HG02610 (cell line): ENCODE results near the gene ARTN.

ENCODE experiments used
- ATAC-seq: cut with Tn5 transposase; IDR thresholded peaks from one replicate; pipeline ENCODE4 v1.9.1; 2021; ENCODE audit warnings: mild to moderate bottlenecking, moderate library complexity; ENCODE audit not compliant: unreplicated experiment

ARTN gene

GRCh38 chr1:43921022-43921421 is 12.6 kb upstream of the ARTN start:
- ATAC-seq: no peak

GRCh38 chr1:43924516-43924915 is 9.1 kb upstream of the ARTN start:
- ATAC-seq: no peak

GRCh38 chr1:43925846-43926245 is 7.8 kb upstream of the ARTN start:
- no peak for ATAC-seq

- ATAC-seq: no peak
Measured at GRCh38 chr1:43930168-43930948, 3.2 kb upstream of the ARTN start.

GRCh38 chr1:43930949-43931275 is 2.7 kb upstream of the ARTN start:
- no peak for ATAC-seq

GRCh38 chr1:43931711-43932660 is 1.6 kb upstream of the ARTN start:
- ATAC-seq: no peak

- ATAC-seq: no peak
Measured at GRCh38 chr1:43932786-43933385, 715 bp upstream of the ARTN start.

DNA sequence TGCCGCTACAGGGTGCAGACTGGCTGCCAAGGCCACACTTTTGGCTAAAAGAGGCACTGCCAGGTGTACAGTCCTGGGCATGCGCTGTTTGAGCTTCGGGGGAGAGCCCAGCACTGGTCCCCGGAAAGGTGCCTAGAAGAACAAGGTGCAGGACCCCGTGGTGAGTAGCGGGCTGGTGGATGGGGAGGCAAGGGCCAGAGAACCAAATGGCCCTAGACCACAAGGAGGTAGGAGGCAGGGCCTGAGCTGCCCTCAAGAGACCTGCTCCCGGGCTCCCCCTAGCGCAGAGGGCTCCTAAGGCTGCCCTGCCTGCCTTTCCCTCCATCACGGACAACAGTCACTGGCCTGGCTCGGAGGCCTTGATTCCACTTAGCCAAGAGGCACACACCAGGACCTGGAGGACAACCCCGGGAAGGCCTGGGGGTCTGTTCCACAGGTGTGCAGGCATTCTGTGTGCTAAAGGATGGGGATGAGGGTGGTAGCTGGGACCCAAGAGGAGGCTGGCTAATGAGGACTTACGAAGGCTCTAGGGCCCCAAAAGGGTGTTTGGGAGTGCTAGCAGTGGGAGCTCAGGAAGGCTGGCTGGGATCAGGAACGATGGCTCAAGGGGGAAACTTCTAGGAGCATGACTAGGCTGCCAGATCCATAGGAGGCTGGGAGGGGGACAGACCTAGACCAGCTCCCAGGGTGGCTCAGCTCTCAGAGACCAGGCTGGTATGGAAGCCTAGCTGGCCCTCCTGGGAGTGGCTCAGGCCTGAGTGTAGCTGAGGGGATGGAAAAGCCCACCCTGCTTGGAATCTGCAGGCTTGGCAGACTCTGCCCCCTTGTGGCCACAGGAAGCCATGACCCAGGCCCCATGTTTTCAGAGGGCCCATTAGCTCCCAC is 742 bp downstream of the ARTN start:
- no peak for ATAC-seq

DNA sequence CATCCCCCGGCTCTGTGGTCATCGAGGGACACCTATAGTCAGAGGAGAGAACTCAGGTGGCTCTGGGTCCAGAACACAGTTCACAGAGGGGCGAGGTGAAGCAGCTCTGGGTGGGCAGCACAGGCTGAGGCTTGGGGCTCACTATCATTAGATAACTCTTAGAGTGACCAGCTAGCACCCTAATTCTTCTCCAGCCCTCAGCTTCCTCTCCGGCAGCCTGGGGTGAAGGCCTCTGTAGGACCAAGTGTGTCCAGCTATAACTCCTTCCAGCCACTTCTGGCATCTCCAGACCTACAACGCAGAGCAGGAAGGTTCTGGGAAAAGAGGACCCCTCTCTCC is 1.4 kb downstream of the ARTN start:
- no peak for ATAC-seq

DNA sequence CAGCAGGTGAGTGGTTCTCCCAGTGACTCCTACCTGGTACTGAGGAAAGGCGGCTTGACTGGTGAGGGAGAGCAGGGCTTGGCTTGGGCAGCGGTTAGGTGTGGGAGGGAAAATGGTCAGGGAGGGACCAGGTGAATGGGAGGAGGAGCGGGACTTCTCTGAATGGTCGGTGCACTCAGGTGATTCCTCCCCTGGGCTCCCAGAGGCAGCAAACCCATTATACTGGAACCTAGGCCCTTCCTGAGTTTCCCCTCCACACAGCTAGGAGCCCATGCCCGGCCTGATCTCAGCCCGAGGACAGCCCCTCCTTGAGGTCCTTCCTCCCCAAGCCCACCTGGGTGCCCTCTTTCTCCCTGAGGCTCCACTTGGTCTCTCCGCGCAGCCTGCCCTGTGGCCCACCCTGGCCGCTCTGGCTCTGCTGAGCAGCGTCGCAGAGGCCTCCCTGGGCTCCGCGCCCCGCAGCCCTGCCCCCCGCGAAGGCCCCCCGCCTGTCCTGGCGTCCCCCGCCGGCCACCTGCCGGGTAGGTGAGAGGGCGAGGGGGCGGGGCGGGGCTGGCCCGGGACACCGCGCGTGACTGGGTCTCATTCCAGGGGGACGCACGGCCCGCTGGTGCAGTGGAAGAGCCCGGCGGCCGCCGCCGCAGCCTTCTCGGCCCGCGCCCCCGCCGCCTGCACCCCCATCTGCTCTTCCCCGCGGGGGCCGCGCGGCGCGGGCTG is 2.3 kb downstream of the ARTN start:
- no peak for ATAC-seq

DNA sequence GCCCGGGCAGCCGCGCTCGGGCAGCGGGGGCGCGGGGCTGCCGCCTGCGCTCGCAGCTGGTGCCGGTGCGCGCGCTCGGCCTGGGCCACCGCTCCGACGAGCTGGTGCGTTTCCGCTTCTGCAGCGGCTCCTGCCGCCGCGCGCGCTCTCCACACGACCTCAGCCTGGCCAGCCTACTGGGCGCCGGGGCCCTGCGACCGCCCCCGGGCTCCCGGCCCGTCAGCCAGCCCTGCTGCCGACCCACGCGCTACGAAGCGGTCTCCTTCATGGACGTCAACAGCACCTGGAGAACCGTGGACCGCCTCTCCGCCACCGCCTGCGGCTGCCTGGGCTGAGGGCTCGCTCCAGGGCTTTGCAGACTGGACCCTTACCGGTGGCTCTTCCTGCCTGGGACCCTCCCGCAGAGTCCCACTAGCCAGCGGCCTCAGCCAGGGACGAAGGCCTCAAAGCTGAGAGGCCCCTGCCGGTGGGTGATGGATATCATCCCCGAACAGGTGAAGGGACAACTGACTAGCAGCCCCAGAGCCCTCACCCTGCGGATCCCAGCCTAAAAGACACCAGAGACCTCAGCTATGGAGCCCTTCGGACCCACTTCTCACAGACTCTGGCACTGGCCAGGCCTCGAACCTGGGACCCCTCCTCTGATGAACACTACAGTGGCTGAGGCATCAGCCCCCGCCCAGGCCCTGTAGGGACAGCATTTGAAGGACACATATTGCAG is 3.0 kb downstream of the ARTN start:
- no peak for ATAC-seq

- no peak for ATAC-seq
Measured at GRCh38 chr1:43937179-43937865, 3.7 kb downstream of the ARTN start.

GRCh38 chr1:43938383-43938782 is 4.8 kb downstream of the ARTN start:
- no peak for ATAC-seq

DNA sequence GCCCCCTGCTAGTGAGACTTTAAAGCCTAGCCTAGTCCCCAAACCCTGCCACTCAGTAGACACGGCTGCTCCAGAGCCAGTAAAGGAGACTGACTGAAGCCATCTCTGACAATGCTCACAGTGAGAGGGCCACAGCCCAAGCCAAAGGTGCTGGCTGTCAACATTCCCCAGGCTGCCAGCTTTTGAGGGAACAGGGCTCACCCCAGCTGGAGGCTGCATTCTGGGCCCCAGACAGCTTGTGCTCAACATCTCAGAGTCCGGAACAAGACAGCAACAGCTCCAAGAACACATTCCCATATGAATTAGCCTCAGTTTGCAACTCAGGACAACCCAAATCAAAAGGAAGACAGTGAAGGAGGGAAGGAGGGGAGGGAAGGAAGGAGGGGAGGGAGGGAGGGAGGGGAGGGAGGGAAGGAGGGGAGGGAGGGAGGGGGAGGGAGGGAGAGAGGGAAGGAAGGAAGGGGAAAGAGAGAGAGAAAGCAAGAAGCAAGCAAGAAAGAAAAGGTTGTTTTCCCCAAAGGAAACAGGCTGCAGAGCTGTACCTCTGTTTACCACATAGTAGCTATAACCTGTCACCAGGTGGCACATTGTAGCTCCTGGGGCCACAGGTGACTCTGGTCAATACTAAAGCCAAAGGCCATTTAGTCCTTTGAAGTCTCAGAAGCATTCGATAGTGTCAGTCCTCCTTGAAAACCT is 5.4 kb downstream of the ARTN start:
- no peak for ATAC-seq

DNA sequence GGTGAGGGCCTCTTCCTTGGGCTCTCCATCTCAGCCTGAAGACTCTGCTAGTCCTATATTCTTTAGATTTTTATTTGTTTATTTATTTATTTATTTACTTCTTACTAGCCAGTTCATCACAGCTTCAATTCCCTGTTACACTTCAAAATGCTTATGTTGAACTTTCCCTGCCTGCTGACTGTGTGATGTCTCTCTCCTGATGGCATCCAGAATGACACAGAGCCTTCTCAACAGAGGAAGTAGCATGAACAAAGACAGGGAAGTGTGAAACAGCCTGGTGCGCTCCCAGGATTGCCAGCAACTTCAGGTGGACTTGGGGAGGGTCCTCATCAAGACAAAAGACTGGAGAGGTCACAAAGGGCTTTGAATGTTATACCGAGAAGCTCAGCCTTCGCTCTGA is 8.8 kb downstream of the ARTN start:
- ATAC-seq: no peak

DNA sequence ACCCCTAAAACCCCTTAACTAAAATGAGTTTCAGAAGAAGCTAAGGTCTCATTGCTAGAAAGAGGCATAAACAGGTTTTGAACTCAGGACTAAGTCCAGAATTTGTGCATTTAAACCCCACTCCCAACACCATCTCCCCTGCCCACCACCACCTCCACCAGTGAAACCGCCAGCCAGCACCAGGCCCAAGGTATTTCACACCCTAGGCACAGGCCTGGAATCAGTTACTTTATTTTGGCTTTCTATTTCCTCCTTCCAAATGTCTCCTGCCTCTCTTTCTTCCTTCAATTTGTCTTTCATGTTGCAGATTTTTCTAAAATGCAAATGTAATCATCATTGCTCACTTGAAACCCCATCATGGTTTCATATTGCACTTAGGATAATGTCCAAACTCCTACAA is 11.3 kb downstream of the ARTN start:
- ATAC-seq: no peak

- no peak for ATAC-seq
Measured at GRCh38 chr1:43945674-43946235, 12.2 kb downstream of the ARTN start.
